ENCODE data around the gene PCDHGA8.
"Not testable (repeated sequence)": the region's sequence is repeated elsewhere in the genome, so short reads cannot be mapped to it uniquely, and the experiment has no call there.

The PCDHGA8 gene

DNA sequence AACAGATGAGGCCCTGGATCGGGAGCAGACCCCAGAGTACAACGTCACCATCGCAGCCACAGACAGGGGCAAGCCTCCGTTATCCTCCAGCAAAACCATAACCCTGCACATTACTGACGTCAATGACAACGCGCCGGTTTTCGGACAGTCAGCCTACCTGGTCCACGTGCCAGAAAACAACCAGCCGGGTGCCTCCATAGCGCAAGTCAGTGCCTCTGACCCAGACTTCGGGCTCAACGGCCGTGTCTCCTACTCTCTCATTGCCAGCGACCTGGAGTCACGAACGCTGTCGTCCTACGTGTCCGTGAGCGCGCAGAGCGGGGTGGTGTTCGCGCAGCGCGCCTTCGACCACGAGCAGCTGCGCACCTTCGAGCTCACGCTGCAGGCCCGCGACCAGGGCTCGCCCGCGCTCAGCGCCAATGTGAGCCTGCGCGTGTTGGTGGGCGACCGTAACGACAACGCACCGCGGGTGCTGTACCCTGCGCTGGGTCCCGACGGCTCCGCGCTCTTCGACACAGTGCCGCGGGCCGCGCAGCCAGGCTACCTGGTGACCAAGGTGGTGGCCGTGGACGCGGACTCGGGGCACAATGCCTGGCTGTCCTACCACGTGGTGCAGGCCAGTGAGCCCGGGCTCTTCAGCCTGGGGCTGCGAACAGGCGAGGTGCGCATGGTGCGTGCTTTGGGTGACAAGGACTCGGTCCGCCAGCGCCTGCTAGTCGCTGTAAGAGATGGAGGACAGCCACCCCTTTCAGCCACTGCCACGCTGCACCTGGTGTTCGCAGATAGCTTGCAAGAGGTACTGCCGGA is 26.8 kb downstream of the PCDHGA8 start:
- Histone ChIP-seq H3K4me1 (ENCODE audit: control insufficient read depth in 1 of 2, insufficient read depth in 2 of 2, low read length in 2 of 2) (no peaks in the 10 kb centered on the region), H3K9me3 (ENCODE audit: control insufficient read depth in 1 of 2, low read length in 2 of 2) (peaks cover 55 to 80% of the 10 kb centered on the region in 2 donors), H3K27me3 (ENCODE audit: control insufficient read depth in 1 of 2, insufficient read depth in 2 of 2, low read length in 2 of 2) (peaks cover 0 to 8% of the 10 kb centered on the region in 2 donors), H3K9ac (ENCODE audit: low read depth in 1 of 2, low read length in 2 of 2) (no peak overlapping the region), H3K36me3 (ENCODE audit: control insufficient read depth in 1 of 2, insufficient read depth in 2 of 2, low read length in 2 of 2) (peaks cover 3 to 4% of the 10 kb centered on the region in 2 donors), H3K27ac (ENCODE audit: low read depth, low read length) (no peak overlapping the region), H3K4me3 (ENCODE audit: low read depth in 1 of 2, low read length in 2 of 2) (peak overlapping the region in 1 of 2 donors; percentile 26)

GRCh38 chr5:141420855-141421488 is 28.5 kb downstream of the PCDHGA8 start, which contains the start of gene PCDHGA11:
TSS of gene PCDHGA11 (plus strand) at chr5:141421051. CDS start at chr5:141421228, 177 bp downstream.
- Histone ChIP-seq H3K27ac (ENCODE audit: low read depth, low read length) (no peak within 1 kb of the TSS), H3K4me1 (ENCODE audit: control insufficient read depth in 1 of 2, insufficient read depth in 2 of 2, low read length in 2 of 2) (no peaks in the 10 kb centered on the region), H3K4me3 (ENCODE audit: low read depth in 1 of 2, low read length in 2 of 2) (peak within 1 kb of the TSS; percentile 53 to 59), H3K36me3 (ENCODE audit: control insufficient read depth in 1 of 2, insufficient read depth in 2 of 2, low read length in 2 of 2) (peaks cover 3 to 4% of the 10 kb centered on the region in 2 donors), H3K9me3 (ENCODE audit: control insufficient read depth in 1 of 2, low read length in 2 of 2) (peaks cover 54 to 83% of the 10 kb centered on the region in 2 donors), H3K27me3 (ENCODE audit: control insufficient read depth in 1 of 2, insufficient read depth in 2 of 2, low read length in 2 of 2) (peaks cover 0 to 8% of the 10 kb centered on the region in 2 donors), H3K9ac (ENCODE audit: low read depth in 1 of 2, low read length in 2 of 2) (no peak within 1 kb of the TSS)

DNA sequence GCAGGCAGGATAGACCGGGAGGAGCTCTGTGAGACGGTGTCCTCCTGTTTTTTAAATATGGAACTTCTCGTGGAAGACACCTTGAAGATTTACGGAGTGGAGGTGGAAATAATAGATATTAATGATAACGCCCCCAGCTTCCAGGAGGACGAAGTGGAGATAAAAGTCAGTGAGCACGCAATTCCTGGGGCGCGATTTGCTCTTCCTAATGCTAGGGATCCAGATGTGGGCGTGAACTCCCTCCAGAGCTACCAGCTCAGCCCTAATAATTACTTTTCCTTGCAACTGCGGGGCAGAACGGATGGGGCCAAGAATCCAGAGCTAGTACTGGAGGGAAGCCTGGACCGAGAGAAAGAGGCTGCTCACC is 29.0 kb downstream of the PCDHGA8 start:
- Histone ChIP-seq H3K9me3 (ENCODE audit: control insufficient read depth in 1 of 2, low read length in 2 of 2) (peaks cover 57 to 86% of the 10 kb centered on the region in 2 donors), H3K36me3 (ENCODE audit: control insufficient read depth in 1 of 2, insufficient read depth in 2 of 2, low read length in 2 of 2) (peaks cover 3 to 4% of the 10 kb centered on the region in 2 donors), H3K4me3 (ENCODE audit: low read depth in 1 of 2, low read length in 2 of 2) (peak overlapping the region; percentile 53 to 59), H3K9ac (ENCODE audit: low read depth in 1 of 2, low read length in 2 of 2) (no peak overlapping the region), H3K4me1 (ENCODE audit: control insufficient read depth in 1 of 2, insufficient read depth in 2 of 2, low read length in 2 of 2) (no peaks in the 10 kb centered on the region), H3K27ac (ENCODE audit: low read depth, low read length) (no peak overlapping the region), H3K27me3 (ENCODE audit: control insufficient read depth in 1 of 2, insufficient read depth in 2 of 2, low read length in 2 of 2) (peaks cover 0 to 8% of the 10 kb centered on the region in 2 donors)

- no peak overlapping the region for H3K27ac ChIP-seq (ENCODE audit: low read depth, low read length)
- H3K4me3 ChIP-seq (ENCODE audit: low read depth in 1 of 2, low read length in 2 of 2) = no peak overlapping the region
- H3K9ac ChIP-seq (ENCODE audit: low read depth in 1 of 2, low read length in 2 of 2) = no peak overlapping the region
- peaks cover 3 to 4% of the 10 kb centered on the region in 2 donors for H3K36me3 ChIP-seq (ENCODE audit: control insufficient read depth in 1 of 2, insufficient read depth in 2 of 2, low read length in 2 of 2)
- no peaks in the 10 kb centered on the region for H3K4me1 ChIP-seq (ENCODE audit: control insufficient read depth in 1 of 2, insufficient read depth in 2 of 2, low read length in 2 of 2)
- peaks cover 65 to 96% of the 10 kb centered on the region in 2 donors for H3K9me3 ChIP-seq (ENCODE audit: control insufficient read depth in 1 of 2, low read length in 2 of 2)
- peaks cover 0 to 8% of the 10 kb centered on the region in 2 donors for H3K27me3 ChIP-seq (ENCODE audit: control insufficient read depth in 1 of 2, insufficient read depth in 2 of 2, low read length in 2 of 2)
Measured at GRCh38 chr5:141422742-141423291, 30.4 kb downstream of the PCDHGA8 start.

DNA sequence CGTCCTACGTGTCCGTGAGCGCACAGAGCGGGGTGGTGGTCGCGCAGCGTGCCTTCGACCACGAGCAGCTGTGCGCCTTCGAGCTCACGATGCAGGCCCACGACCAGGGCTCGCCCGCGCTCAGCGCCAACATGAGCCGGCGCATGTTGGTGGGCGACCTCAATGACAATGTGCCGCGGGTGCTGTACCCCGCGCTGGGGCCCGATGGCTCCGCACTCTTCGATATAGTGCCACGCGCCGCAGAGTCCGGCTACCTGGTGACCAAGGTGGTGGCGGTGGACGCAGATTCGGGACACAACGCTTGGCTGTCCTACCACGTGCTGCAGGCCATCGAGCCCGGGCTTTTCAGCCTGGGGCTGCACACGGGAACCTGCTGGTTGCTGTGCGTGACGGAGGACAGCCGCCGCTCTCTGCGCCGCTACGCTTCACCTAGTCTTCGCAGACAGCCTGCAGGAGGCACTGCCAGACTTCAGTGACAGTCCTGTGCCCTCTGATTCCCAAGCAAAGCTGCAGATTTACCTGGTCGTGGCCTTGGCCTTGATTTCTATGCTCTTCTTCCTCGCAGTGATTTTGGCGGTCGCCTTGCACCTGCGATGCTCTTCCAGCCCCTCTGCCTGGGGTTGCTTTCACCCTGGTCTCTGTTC is 35.5 kb downstream of the PCDHGA8 start:
- H3K27ac ChIP-seq (ENCODE audit: low read depth, low read length) = no peak overlapping the region
- no peaks in the 10 kb centered on the region for H3K4me1 ChIP-seq (ENCODE audit: control insufficient read depth in 1 of 2, insufficient read depth in 2 of 2, low read length in 2 of 2)
- H3K9me3 ChIP-seq (ENCODE audit: control insufficient read depth in 1 of 2, low read length in 2 of 2) = peaks cover 56 to 73% of the 10 kb centered on the region in 2 donors
- H3K9ac ChIP-seq (ENCODE audit: low read depth in 1 of 2, low read length in 2 of 2) = no peak overlapping the region
- no peaks in the 10 kb centered on the region for H3K36me3 ChIP-seq (ENCODE audit: control insufficient read depth in 1 of 2, insufficient read depth in 2 of 2, low read length in 2 of 2)
- no peaks in the 10 kb centered on the region for H3K27me3 ChIP-seq (ENCODE audit: control insufficient read depth in 1 of 2, insufficient read depth in 2 of 2, low read length in 2 of 2)
- H3K4me3 ChIP-seq (ENCODE audit: low read depth in 1 of 2, low read length in 2 of 2) = no peak overlapping the region

GRCh38 chr5:141430332-141431113 is 38.1 kb downstream of the PCDHGA8 start, which contains the start of gene PCDHGA12:
TSS of gene PCDHGA12 (plus strand) at chr5:141430507. CDS start at chr5:141430760, 253 bp downstream.
- H3K4me1 ChIP-seq (ENCODE audit: control insufficient read depth in 1 of 2, insufficient read depth in 2 of 2, low read length in 2 of 2) = no peaks in the 10 kb centered on the region
- H3K9ac ChIP-seq (ENCODE audit: low read depth in 1 of 2, low read length in 2 of 2) = no peak within 1 kb of the TSS
- no peaks in the 10 kb centered on the region for H3K36me3 ChIP-seq (ENCODE audit: control insufficient read depth in 1 of 2, insufficient read depth in 2 of 2, low read length in 2 of 2)
- H3K27ac ChIP-seq (ENCODE audit: low read depth, low read length) = no peak within 1 kb of the TSS
- no peaks in the 10 kb centered on the region for H3K27me3 ChIP-seq (ENCODE audit: control insufficient read depth in 1 of 2, insufficient read depth in 2 of 2, low read length in 2 of 2)
- peak within 1 kb of the TSS; percentile 32 to 35 for H3K4me3 ChIP-seq (ENCODE audit: low read depth in 1 of 2, low read length in 2 of 2)
- H3K9me3 ChIP-seq (ENCODE audit: control insufficient read depth in 1 of 2, low read length in 2 of 2) = peaks cover 51 to 55% of the 10 kb centered on the region in 2 donors

DNA sequence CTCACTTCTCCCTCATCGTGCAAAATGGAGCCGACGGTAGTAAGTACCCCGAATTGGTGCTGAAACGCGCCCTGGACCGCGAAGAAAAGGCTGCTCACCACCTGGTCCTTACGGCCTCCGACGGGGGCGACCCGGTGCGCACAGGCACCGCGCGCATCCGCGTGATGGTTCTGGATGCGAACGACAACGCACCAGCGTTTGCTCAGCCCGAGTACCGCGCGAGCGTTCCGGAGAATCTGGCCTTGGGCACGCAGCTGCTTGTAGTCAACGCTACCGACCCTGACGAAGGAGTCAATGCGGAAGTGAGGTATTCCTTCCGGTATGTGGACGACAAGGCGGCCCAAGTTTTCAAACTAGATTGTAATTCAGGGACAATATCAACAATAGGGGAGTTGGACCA is 38.9 kb downstream of the PCDHGA8 start:
- H3K4me1 ChIP-seq (ENCODE audit: control insufficient read depth in 1 of 2, insufficient read depth in 2 of 2, low read length in 2 of 2) = no peaks in the 10 kb centered on the region
- no peak overlapping the region for H3K9ac ChIP-seq (ENCODE audit: low read depth in 1 of 2, low read length in 2 of 2)
- H3K4me3 ChIP-seq (ENCODE audit: low read depth in 1 of 2, low read length in 2 of 2) = peak overlapping the region in 1 of 2 donors; percentile 32
- no peaks in the 10 kb centered on the region for H3K36me3 ChIP-seq (ENCODE audit: control insufficient read depth in 1 of 2, insufficient read depth in 2 of 2, low read length in 2 of 2)
- peaks cover 43 to 49% of the 10 kb centered on the region in 2 donors for H3K9me3 ChIP-seq (ENCODE audit: control insufficient read depth in 1 of 2, low read length in 2 of 2)
- H3K27me3 ChIP-seq (ENCODE audit: control insufficient read depth in 1 of 2, insufficient read depth in 2 of 2, low read length in 2 of 2) = no peaks in the 10 kb centered on the region
- H3K27ac ChIP-seq (ENCODE audit: low read depth, low read length) = no peak overlapping the region

- not testable (repeated sequence) for H3K4me1 ChIP-seq (ENCODE audit: control insufficient read depth in 1 of 2, insufficient read depth in 2 of 2, low read length in 2 of 2); H3K27me3 ChIP-seq (ENCODE audit: control insufficient read depth in 1 of 2, insufficient read depth in 2 of 2, low read length in 2 of 2); H3K9ac ChIP-seq (ENCODE audit: low read depth in 1 of 2, low read length in 2 of 2); H3K36me3 ChIP-seq (ENCODE audit: control insufficient read depth in 1 of 2, insufficient read depth in 2 of 2, low read length in 2 of 2); H3K27ac ChIP-seq (ENCODE audit: low read depth, low read length)
- peak overlapping the region in 1 of 2 donors; percentile 9 for H3K4me3 ChIP-seq (ENCODE audit: low read depth in 1 of 2, low read length in 2 of 2)
- H3K9me3 ChIP-seq (ENCODE audit: control insufficient read depth in 1 of 2, low read length in 2 of 2) = peaks cover 35 to 40% of the 10 kb centered on the region in 2 donors
Measured at GRCh38 chr5:141432308-141432707, 39.9 kb downstream of the PCDHGA8 start.

- not testable (repeated sequence) for H3K4me1 ChIP-seq (ENCODE audit: control insufficient read depth in 1 of 2, insufficient read depth in 2 of 2, low read length in 2 of 2); H3K36me3 ChIP-seq (ENCODE audit: control insufficient read depth in 1 of 2, insufficient read depth in 2 of 2, low read length in 2 of 2); H3K27me3 ChIP-seq (ENCODE audit: control insufficient read depth in 1 of 2, insufficient read depth in 2 of 2, low read length in 2 of 2); H3K4me3 ChIP-seq (ENCODE audit: low read depth in 1 of 2, low read length in 2 of 2); H3K27ac ChIP-seq (ENCODE audit: low read depth, low read length); H3K9ac ChIP-seq (ENCODE audit: low read depth in 1 of 2, low read length in 2 of 2)
- H3K9me3 ChIP-seq (ENCODE audit: control insufficient read depth in 1 of 2, low read length in 2 of 2) = peaks cover 31 to 36% of the 10 kb centered on the region in 2 donors
Measured at GRCh38 chr5:141432726-141433125, 40.3 kb downstream of the PCDHGA8 start.
